ENCODE results near the gene PTCH2.

PTCH2 gene

DNA sequence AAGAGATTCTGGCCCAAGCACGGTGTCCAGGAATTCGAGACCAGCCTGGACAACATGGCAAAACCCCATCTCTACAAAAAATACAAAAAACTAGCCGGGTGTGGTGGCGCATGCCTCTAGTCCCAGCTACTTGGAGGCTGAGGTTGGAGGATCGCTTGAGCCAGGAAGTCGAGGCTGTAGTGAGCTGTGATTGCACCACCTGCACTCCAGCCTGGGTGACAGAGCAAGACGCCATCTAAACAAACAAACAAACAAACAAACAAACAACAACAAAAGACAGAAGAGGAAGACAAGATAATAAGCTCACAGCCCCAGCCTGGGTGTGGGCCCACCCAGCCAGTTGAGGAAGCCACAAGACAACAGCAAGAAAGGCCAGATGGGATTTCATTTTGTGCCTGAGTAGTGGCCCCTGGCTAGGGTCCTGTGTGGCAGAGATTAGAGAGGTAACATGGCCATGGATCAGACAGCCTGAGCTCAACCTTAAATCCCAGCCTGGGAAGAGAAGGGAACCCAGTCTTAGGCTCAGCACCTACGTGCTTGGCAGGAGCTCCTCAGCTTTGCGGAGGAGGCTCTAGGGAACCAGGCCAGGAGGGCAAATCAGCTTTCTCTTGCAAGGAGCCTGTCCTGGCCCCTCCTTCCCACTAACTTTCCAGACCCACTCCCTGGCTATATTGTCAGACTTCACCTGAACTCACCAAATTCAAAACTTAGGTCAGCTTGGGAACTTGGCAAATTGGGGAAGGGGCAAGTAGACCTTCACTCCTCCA, 50.1 kb downstream of the PTCH2 start:
- TF ChIP-seq, protein P1, sequence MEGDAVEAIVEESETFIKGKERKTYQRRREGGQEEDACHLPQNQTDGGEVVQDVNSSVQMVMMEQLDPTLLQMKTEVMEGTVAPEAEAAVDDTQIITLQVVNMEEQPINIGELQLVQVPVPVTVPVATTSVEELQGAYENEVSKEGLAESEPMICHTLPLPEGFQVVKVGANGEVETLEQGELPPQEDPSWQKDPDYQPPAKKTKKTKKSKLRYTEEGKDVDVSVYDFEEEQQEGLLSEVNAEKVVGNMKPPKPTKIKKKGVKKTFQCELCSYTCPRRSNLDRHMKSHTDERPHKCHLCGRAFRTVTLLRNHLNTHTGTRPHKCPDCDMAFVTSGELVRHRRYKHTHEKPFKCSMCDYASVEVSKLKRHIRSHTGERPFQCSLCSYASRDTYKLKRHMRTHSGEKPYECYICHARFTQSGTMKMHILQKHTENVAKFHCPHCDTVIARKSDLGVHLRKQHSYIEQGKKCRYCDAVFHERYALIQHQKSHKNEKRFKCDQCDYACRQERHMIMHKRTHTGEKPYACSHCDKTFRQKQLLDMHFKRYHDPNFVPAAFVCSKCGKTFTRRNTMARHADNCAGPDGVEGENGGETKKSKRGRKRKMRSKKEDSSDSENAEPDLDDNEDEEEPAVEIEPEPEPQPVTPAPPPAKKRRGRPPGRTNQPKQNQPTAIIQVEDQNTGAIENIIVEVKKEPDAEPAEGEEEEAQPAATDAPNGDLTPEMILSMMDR (conservative IDR thresholded peaks at IDR 0.05; ENCODE audit: control insufficient read depth, insufficient read depth, low read depth, low read length) = no peak
- H3K4me3 ChIP-seq (ENCODE audit: control insufficient read depth, low read depth, low read length) = no peak overlapping the region
- no peak for DNase-seq (ENCODE audit: low read depth)

DNA sequence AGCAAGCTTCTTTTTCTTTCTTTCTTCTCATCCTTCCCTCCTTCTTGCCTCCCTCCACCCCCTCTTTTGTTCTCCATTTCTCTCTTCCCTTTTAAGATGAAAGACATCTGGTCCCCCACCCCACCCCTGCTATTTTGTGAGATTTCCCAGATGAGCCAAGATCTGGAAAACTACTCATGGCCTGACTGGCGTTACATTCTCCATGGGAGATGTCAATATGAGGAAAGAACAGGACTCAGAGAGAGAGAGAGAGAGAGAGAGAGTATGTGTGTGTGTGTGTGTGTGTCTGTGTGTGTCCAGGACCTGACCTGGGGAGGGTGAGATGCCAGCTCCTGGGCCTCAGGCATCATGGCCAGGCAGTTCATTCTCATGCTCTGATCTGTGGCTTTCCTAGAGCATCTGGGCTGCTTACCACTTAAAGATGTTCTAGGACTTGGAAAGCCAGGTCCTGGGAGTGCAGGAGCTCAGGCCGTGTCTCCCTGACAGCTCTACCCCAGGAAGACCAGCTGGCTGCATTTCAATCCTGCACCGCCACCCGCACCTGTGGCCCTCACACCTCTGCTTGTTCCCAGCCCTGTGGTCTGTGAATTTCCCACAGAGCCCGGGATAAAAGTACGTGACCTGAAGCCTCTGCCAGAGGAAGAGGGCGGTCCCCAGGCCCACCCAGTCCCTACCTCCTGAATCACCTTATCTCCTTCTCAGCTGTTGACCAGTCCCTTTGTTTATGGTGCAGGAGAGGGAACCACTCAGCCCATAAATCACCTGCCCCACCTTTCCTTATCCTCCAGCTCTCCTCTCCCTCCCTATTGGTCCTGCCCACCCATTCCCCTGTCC, 51.9 kb downstream of the PTCH2 start:
- no peak for DNase-seq (ENCODE audit: low read depth)
- TF ChIP-seq, protein P1 (conservative IDR thresholded peaks at IDR 0.05; ENCODE audit: control insufficient read depth, insufficient read depth, low read depth, low read length) = no peak
- H3K4me3 ChIP-seq (ENCODE audit: control insufficient read depth, low read depth, low read length) = no peak overlapping the region

DNA sequence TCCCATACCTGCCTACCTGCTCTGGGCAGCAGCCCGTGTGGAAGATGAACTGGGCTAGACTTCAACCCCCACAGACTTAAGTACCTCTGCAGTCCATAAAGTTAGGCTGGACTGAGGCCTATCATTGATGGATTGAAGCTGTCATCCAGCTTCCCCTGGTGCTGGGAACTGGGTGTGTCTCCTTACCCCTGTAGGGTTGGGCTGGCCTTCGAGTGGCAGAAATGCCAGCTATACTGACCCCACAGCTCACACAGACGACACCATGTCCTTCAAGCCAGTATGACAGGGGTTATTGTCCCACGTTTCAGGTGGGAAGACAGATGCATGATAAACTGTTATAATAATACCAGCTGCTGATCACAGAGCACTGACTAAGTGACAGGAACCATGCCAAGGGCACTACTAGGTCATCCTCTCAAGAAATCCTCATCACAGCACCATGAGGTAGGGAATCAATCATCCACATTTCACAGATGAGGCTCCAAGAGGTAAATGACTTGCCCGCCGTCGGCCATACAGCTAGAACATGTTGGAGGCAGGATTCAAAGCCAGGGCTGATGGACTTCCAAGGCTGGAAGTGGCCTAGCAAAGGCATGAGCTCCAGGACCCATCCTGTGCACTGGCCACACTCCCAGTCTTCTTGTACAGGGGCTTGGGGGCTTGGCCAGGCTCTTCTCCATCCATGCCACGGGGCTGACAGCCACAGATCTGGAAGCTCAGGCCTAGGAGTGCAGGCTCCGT, 54.8 kb downstream of the PTCH2 start, which contains the start of gene BEST4:
Gene BEST4, minus strand, starts transcription at position 51 of the 741 bp plus-strand sequence. CDS start 465 bp downstream, outside the sequence.
- no peak within 1 kb of the TSS for H3K4me3 ChIP-seq (ENCODE audit: control insufficient read depth, low read depth, low read length)
- TF ChIP-seq, protein P1 (conservative IDR thresholded peaks at IDR 0.05; ENCODE audit: control insufficient read depth, insufficient read depth, low read depth, low read length) = no peak
- no peak for DNase-seq (ENCODE audit: low read depth)

DNA sequence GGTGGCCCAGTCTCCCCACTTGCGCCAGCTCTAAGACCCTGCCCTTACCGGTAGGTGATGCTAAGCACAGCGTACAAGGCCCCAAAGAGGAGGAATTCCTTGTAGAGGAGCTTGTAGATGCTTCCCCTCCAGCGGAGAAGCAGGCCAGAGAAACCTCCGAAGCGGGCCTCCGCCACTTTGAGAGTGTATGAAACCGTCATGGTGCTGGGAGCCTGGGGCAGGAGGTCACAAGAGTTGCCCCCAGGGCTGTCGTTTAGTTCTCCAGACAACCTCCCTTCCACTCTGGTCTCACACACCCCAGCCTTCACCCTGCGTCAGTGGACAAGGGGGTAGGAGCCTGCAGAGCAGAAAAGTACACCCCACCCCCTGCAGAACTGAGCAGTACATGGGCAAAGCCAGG, 55.5 kb downstream of the PTCH2 start:
- no peak for DNase-seq (ENCODE audit: low read depth)
- H3K4me3 ChIP-seq (ENCODE audit: control insufficient read depth, low read depth, low read length) = no peak overlapping the region
- TF ChIP-seq, protein P1 (conservative IDR thresholded peaks at IDR 0.05; ENCODE audit: control insufficient read depth, insufficient read depth, low read depth, low read length) = no peak

DNA sequence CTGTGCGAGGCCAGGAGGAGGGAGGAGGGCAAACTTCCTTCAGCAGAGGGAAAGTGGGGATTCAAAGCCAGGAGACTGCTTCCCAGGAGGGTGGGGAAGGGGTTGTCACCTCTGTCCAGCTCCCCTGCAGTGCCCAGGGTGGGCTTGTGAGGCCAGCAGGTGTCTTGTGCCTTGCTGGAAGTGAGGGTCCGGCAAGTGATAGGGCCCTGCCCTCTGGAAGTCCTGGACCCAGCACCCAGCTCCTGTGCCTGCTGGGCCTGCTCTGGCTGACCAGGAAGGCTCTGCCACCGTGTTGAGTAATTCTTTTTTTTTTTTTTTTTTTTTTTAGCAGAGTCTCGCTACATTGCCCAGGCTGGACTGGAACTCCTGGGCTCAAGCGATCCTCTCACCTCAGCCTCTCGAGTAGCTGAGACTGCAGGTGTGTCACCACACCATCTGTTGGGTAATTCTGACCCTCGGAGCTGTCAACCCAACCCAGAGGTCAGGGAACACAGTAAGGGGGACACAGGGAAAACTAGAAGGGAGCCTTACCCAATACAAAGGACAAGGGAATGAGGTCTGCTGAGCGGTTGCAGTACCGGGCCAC, 56.1 kb downstream of the PTCH2 start:
- DNase-seq (ENCODE audit: low read depth) = no peak
- no peak overlapping the region for H3K4me3 ChIP-seq (ENCODE audit: control insufficient read depth, low read depth, low read length)
- TF ChIP-seq, protein P1 (conservative IDR thresholded peaks at IDR 0.05; ENCODE audit: control insufficient read depth, insufficient read depth, low read depth, low read length) = no peak

Measured in fibroblast of mammary gland (primary cell).